Skeletal muscle satellite cell (primary cell): ENCODE results near the gene ROBO2.
"Not testable (repeated sequence)": the region's sequence is repeated elsewhere in the genome, so short reads cannot be mapped to it uniquely, and the experiment has no call there.

Experiments
- H3K27me3 ChIP-seq: 2 replicates; pipeline ENCODE4 v1.7.0; 2013; ENCODE audit warnings: low read length; ENCODE audit not compliant: control insufficient read depth, insufficient read depth
- H3K36me3 ChIP-seq: 2 replicates; pipeline ENCODE4 v1.7.0; 2013; ENCODE audit warnings: mild to moderate bottlenecking, control low read depth, low read length; ENCODE audit not compliant: insufficient read depth
- H3K4me1 ChIP-seq: 2 replicates; pipeline ENCODE4 v1.7.0; 2013; ENCODE audit warnings: low read length; ENCODE audit not compliant: control insufficient read depth, insufficient read depth
- H3K4me2 ChIP-seq: 2 replicates; pipeline ENCODE4 v1.7.0; 2013; ENCODE audit warnings: mild to moderate bottlenecking, low read length
- H3K4me3 ChIP-seq: 2 replicates; pipeline ENCODE4 v1.7.0; 2013; ENCODE audit warnings: low read length
- H3K9ac ChIP-seq: 2 replicates; pipeline ENCODE4 v1.7.0; 2013; ENCODE audit warnings: mild to moderate bottlenecking, low read depth, low read length, moderate library complexity
- H3K9me3 ChIP-seq: replicated peaks from 2 replicates; pipeline ENCODE4 v1.7.0; 2013; ENCODE audit warnings: mild to moderate bottlenecking, control low read depth, low read length

Gene ROBO2

DNA sequence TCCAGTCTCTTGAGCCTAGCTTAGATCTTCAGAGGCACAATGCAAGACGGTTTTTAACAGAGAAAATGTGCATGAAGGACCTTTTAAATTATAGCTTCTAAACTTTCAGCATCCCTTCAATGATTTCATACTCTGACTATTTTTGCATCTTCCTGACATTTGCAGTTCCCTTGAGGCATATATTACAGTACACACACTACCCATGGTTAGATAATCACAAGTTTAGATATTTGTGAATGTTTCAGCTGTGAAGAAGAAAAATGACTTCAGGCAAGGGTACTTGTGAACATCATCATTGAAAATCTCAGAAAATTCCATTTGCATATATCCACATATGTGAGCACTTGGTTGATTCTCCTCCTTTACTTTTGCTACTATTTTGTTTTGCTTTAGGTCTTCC, 341.5 kb downstream of the ROBO2 start:
- Histone ChIP-seq H3K4me3 (no peak overlapping the region), H3K27me3 (no peaks in the 10 kb centered on the region), H3K36me3 (no peaks in the 10 kb centered on the region), H3K4me2 (no peak overlapping the region), H3K4me1 (no peaks in the 10 kb centered on the region), H3K9ac (no peak overlapping the region), H3K9me3 (no peaks in the 10 kb centered on the region)

DNA sequence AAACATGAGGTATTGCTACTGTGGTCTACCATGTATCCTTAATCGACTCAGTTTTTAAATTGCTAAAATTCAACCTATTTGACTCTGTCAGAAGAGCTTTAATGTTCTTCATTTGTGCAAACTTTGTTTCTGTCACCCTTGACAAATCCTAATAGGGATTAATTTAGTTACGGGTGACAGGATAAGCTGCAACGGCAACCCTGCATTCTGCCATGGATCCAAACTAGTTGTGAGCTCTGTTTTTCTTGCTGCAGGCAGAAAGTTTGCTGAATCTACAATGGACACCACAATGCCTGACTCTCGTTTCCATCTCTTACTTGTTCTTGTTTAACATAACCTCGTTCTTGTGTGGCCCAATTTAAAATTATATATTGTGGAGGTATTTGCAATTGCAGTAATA, 352.3 kb downstream of the ROBO2 start:
- Histone ChIP-seq H3K4me2 (no peak overlapping the region), H3K36me3 (no peaks in the 10 kb centered on the region), H3K4me3 (no peak overlapping the region)

DNA sequence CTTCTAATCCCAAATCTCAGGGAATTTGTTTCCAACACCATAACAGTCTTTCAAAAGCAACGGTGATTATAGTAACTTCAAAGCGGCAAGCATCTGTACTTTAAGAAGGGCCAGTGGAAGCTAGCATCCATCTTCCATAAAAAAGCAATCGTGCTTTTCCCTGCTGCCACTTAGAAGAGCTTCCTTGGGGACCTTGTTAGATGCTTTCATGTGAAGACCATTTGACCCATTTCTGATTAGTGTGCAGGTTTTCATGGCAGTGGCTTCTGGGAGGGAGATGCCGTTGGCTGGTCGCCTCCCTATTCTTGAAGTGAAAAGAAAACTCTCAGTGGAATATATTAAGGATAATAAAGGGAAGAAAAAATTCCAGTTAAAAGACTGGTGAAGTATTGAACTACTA, 354.1 kb downstream of the ROBO2 start:
- no peaks in the 10 kb centered on the region for H3K36me3 ChIP-seq
- H3K9ac ChIP-seq, result no peak overlapping the region
- no peaks in the 10 kb centered on the region for H3K9me3 ChIP-seq
- no peaks in the 10 kb centered on the region for H3K27me3 ChIP-seq
- no peaks in the 10 kb centered on the region for H3K4me1 ChIP-seq
- no peak overlapping the region for H3K4me3 ChIP-seq
- no peak overlapping the region for H3K4me2 ChIP-seq

More for the DNA sequence above, 352.3 kb downstream of the ROBO2 start:
- no peak overlapping the region for H3K9ac ChIP-seq
- H3K4me1 ChIP-seq, result no peaks in the 10 kb centered on the region
- no peaks in the 10 kb centered on the region for H3K9me3 ChIP-seq
- no peaks in the 10 kb centered on the region for H3K27me3 ChIP-seq

DNA sequence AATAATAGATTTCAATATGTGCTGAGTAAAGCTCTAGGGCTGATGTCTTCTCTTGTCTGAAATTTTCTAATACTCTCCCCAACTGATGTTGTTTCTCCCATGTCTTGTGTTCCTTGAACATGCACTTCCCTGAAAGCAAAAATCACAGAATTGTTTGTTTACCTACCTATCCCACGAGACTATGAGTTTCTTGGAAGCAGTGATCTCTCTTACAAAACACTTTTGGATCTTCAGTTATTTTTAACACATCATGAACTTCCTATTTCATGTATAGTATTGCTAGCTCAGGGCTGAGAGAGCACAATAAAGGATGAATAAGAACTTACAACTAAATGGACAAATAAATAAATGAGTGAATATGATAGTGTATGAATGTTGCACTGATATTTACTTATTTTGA, 365.0 kb downstream of the ROBO2 start:
- Histone ChIP-seq H3K9me3 (no peaks in the 10 kb centered on the region), H3K36me3 (no peaks in the 10 kb centered on the region), H3K9ac (no peak overlapping the region), H3K4me2 (no peak overlapping the region), H3K4me3 (no peak overlapping the region), H3K27me3 (no peaks in the 10 kb centered on the region), H3K4me1 (no peaks in the 10 kb centered on the region)

DNA sequence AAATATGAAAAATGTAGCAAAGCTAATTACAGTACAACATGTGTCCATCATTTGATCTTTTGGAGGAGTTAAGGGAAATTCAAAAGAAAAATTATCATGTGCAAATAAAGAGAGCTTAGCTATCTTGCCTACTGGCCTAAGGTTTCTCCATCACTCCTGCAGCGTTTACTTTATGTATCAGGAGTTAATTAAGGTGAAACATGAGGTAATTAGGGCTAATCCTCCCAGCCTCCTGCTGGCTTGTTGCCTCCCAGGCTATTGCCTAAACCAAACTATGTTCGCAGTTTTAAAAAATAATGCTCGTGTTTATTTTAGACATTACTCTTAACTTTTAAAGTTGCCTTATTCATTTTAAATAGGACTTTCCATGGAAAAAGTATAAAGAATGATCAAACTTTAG, 367.5 kb downstream of the ROBO2 start:
- Histone ChIP-seq H3K9me3 (no peaks in the 10 kb centered on the region), H3K27me3 (no peaks in the 10 kb centered on the region), H3K9ac (no peak overlapping the region), H3K4me1 (no peaks in the 10 kb centered on the region), H3K4me3 (no peak overlapping the region), H3K36me3 (no peaks in the 10 kb centered on the region), H3K4me2 (no peak overlapping the region)

DNA sequence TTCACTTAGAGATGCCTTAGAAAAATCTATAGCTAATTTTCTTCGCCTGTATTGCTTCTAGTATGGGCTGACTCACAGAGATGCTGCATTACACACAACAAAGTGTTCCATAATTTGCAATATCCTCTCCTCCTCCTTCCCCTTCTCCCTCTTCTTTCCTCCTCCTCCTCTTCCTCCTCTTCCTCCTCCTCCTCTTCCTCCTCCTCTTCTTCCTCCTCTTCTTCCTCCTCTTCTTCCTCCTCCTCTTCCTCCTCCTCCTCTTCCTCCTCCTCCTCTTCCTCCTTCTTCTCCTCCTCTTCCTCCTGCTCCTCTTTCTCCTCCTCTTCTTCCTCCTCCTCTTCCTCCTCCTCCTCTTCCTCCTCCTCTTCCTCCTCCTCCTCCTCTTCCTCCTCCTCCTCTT, 370.4 kb downstream of the ROBO2 start:
- H3K4me3 ChIP-seq, H3K27me3 ChIP-seq, H3K9ac ChIP-seq, H3K4me2 ChIP-seq, H3K9me3 ChIP-seq, H3K36me3 ChIP-seq, H3K4me1 ChIP-seq: not testable (repeated sequence)

DNA sequence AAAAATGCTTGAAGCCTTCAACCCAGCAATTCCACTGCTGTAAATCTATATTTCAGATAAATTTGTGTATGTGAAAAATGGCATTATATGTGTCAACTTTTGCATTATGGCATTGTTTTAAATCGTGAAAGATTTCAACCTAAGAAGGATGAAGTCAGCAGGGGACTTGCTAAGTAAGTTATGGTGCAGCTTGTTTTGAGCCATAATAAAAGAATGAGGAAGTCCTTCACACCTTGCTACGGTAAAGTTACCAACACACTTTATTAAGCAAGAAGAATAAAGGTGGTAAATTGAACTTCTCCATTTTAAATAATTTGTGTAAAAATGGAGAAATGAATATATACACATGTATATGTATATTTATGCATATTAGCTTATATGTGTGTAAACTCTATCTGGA, 371.4 kb downstream of the ROBO2 start:
- no peaks in the 10 kb centered on the region for H3K9me3 ChIP-seq
- H3K4me1 ChIP-seq, result no peaks in the 10 kb centered on the region
- no peak overlapping the region for H3K9ac ChIP-seq
- no peak overlapping the region for H3K4me2 ChIP-seq
- no peak overlapping the region for H3K4me3 ChIP-seq
- no peaks in the 10 kb centered on the region for H3K36me3 ChIP-seq
- no peaks in the 10 kb centered on the region for H3K27me3 ChIP-seq

DNA sequence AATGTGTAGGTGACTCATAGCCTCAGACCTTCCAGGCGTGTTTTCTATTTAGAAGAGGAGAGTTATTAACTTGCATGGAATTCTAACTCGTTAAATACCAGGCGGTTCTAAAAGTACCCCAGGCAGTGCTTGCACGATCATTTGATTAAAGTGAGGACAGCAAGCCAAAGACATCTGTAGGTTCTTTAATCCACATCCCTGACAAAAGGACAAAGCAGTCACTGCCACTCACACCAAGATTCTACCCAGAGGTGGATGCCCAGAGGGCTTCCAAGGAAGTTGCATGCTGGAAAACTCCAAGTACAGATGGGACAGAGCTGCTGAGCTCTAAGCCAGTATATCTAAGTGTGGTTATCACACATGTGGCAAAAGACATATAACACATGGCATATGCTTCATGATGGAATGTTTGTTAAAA, 372.1 kb downstream of the ROBO2 start:
- Histone ChIP-seq H3K4me1 (no peaks in the 10 kb centered on the region), H3K9ac (no peak overlapping the region), H3K27me3 (no peaks in the 10 kb centered on the region), H3K4me2 (no peak overlapping the region), H3K4me3 (no peak overlapping the region), H3K9me3 (no peaks in the 10 kb centered on the region), H3K36me3 (no peaks in the 10 kb centered on the region)

DNA sequence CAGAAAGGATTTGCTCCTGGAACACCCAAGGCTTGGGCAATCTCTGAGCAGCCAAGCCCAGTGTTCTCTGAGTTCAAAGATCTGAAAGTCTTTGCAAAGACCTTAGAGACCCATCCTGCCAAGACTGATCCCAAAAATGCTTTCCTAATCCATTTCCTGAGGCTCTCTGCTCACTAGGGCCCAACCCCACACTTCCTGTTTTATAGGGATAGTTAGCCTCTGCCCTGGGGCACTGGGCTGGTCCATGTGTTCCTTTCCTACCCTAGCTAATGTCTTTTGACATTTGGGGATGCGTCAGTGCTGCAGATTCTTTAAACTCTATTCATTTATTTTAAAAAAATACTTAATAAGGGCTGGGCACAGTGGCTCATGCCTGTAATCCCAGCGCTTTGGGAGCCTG, 372.7 kb downstream of the ROBO2 start:
- Histone ChIP-seq H3K4me3 (no peak overlapping the region), H3K27me3 (no peaks in the 10 kb centered on the region), H3K4me2 (no peak overlapping the region), H3K4me1 (no peaks in the 10 kb centered on the region), H3K9ac (no peak overlapping the region), H3K9me3 (no peaks in the 10 kb centered on the region), H3K36me3 (no peaks in the 10 kb centered on the region)

DNA sequence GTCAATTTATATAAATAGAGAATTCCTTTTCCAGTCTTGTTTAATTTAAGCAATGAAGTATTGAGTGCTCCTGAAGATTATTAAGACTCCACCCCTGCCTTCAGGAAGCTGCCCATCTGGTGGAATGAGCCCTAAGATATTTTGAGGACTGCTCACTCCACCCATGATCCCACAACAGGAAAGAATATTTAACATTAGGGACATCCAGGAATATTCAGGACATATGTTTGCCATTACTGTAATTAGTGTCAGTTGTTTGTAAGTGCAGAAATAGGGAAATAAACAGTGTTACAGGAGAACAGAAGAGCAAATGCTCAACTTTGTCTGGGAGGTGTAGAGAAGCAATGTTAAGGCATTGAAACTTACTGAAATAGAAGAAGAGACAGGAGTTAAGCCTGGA, 375.0 kb downstream of the ROBO2 start:
- H3K9me3 ChIP-seq, result no peaks in the 10 kb centered on the region
- no peaks in the 10 kb centered on the region for H3K36me3 ChIP-seq
- no peaks in the 10 kb centered on the region for H3K4me1 ChIP-seq
- no peak overlapping the region for H3K4me3 ChIP-seq
- no peaks in the 10 kb centered on the region for H3K27me3 ChIP-seq
- no peak overlapping the region for H3K4me2 ChIP-seq
- no peak overlapping the region for H3K9ac ChIP-seq

DNA sequence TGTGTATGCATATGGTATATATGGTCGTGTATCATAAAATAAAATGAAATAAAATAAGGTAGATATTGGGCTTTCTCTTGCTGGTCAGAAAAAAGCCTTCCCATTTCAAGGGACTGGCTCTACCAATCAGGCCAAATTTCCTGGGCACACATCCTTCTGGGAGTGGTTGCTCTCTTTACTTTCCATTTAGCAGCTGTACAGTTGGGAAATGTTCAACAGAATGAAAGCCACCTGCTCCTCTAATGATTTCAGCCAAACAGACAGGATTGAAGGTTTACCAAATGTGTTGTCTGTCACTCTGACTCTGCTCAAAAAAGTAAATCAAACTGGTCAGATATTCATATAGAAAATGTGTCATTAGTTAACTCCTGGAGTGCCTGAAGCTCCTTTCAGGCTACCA, 380.4 kb downstream of the ROBO2 start:
- Histone ChIP-seq H3K27me3 (no peaks in the 10 kb centered on the region), H3K36me3 (no peaks in the 10 kb centered on the region), H3K4me1 (no peaks in the 10 kb centered on the region), H3K9me3 (no peaks in the 10 kb centered on the region), H3K4me3 (no peak overlapping the region), H3K4me2 (no peak overlapping the region), H3K9ac (no peak overlapping the region)

DNA sequence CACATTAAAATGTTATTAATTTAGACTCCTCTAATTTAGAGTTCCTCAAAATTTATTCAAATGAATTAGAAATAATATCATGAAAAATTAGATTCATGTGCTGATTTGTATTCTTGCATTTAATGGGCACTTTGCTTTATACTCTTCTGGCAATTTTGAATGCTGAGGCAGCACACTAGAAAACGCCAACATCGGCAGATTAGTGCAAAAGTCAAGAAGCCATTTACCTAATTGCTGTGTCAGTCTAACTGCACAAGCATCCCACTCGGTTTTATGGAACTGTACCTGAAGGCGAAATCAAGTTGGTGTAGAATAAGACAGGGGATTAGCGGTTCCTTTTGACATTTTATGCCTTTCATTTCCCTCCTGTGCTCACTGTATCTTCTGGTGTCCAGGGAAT, 382.0 kb downstream of the ROBO2 start:
- H3K4me3 ChIP-seq, result no peak overlapping the region
- H3K9me3 ChIP-seq, result no peaks in the 10 kb centered on the region
- H3K4me2 ChIP-seq, result no peak overlapping the region
- no peaks in the 10 kb centered on the region for H3K36me3 ChIP-seq
- H3K4me1 ChIP-seq, result no peaks in the 10 kb centered on the region
- H3K9ac ChIP-seq, result no peak overlapping the region
- H3K27me3 ChIP-seq, result no peaks in the 10 kb centered on the region

DNA sequence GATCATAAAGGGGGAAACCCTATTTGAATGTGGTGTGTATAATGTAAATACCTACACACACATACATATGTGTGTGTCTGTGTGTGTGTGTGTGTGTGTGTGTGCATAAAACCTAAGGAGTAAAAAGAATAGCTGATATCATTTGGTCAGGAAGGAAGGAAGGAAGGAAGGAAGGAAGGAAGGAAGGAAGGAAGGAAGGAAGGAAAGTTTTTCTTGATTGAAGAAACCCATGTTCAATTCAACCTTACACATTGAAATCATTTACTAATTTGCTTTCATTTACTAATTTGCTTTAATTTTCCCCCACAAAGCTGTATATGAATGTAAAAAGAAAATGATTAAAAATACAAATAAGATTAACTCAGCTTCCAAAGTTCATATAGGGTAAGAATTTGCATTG, 386.6 kb downstream of the ROBO2 start:
- no peaks in the 10 kb centered on the region for H3K27me3 ChIP-seq
- no peaks in the 10 kb centered on the region for H3K36me3 ChIP-seq
- H3K9me3 ChIP-seq, result no peaks in the 10 kb centered on the region
- H3K4me1 ChIP-seq, result no peaks in the 10 kb centered on the region
- H3K9ac ChIP-seq, result no peak overlapping the region
- H3K4me3 ChIP-seq, result no peak overlapping the region
- H3K4me2 ChIP-seq, result no peak overlapping the region
